Brain microvascular endothelial cell (primary cell): ENCODE measurements around the gene YJEFN3.

Experiments
- DNase-seq: peaks from one replicate; pipeline ENCODE4 v3.0.0-alpha.2; 2020
- H3K27ac ChIP-seq: fragments of 250-450 bp; sonication (Bioruptor Pico); 2 replicates; pipeline ENCODE4 v1.5.1; 2020; ENCODE audit warnings: mild to moderate bottlenecking, moderate library complexity
- H3K27me3 ChIP-seq: fragments of 250-450 bp; sonication (Bioruptor Pico); replicated peaks from 2 replicates; pipeline ENCODE4 v1.5.1; 2020; ENCODE audit warnings: mild to moderate bottlenecking
- H3K36me3 ChIP-seq: fragments of 250-450 bp; sonication (Bioruptor Pico); replicated peaks from 2 replicates; pipeline ENCODE4 v1.5.1; 2020; ENCODE audit warnings: mild to moderate bottlenecking
- H3K4me3 ChIP-seq: 2 replicates; pipeline ENCODE4 v1.5.1; 2011; ENCODE audit warnings: low read depth, mild to moderate bottlenecking, control low read depth, low read length, moderate library complexity
- in situ Hi-C: cut with HindIII; loops from 2 replicates; pipeline ENCODE4 v1.10.0; 2017; ENCODE audit warnings: low sequenced_read_pairs, low pct_ligation_motif_present
- TF ChIP-seq, protein P1 (sequence below): IDR thresholded peaks from 2 replicates; pipeline ENCODE4 v1.5.1; 2011; ENCODE audit warnings: low read depth, mild to moderate bottlenecking, moderate library complexity, low read length, control low read depth, inconsistent platforms; ENCODE audit errors: missing control alignments

Gene YJEFN3

DNA sequence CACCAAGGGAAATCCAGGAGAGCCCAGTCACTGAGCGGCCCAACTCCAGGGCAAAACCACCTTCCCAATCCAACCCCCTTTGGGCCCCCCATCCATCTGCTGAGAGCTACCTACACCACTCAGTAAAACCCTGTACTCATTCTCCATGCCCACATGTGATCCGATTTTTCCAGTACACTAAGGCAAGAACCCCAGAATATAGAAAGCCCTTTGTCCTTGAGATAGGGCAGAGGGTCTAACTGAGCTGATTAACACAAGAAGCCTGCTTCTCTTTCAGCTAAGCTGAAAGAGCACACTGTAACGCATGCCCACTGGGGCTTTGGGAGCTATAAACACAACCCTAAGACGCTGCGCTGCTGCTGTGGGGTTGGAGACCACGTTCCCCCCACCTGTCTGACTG lies 53.8 kb downstream of the YJEFN3 start:
- in situ Hi-C loops: no loop called here
- H3K27ac ChIP-seq: no peak overlapping the region
- TF ChIP-seq, protein P1, sequence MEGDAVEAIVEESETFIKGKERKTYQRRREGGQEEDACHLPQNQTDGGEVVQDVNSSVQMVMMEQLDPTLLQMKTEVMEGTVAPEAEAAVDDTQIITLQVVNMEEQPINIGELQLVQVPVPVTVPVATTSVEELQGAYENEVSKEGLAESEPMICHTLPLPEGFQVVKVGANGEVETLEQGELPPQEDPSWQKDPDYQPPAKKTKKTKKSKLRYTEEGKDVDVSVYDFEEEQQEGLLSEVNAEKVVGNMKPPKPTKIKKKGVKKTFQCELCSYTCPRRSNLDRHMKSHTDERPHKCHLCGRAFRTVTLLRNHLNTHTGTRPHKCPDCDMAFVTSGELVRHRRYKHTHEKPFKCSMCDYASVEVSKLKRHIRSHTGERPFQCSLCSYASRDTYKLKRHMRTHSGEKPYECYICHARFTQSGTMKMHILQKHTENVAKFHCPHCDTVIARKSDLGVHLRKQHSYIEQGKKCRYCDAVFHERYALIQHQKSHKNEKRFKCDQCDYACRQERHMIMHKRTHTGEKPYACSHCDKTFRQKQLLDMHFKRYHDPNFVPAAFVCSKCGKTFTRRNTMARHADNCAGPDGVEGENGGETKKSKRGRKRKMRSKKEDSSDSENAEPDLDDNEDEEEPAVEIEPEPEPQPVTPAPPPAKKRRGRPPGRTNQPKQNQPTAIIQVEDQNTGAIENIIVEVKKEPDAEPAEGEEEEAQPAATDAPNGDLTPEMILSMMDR: no peak
- no peak for DNase-seq
- H3K4me3 ChIP-seq: no peak overlapping the region
- no peaks in the 10 kb centered on the region for H3K36me3 ChIP-seq
- H3K27me3 ChIP-seq: no peaks in the 10 kb centered on the region

DNA sequence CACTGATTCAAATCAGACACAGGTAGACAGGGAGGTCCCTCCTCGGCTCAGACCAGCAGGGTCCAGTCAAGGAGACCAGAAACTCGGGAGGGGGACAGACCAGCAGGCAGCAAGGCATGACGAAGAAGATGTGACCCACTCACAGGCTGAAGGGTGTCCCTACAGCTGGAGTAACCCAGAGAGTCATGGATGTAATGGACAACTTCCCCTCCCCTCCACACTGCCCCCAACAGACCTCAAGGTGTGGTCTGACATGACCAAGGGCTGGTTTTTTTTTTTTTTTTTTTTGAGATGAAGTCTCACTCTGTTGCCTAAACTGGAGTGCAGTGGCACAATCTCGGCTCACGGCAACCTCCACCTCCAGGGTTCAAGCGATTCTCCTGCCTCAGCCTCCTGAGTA lies 55.6 kb downstream of the YJEFN3 start:
- Histone ChIP-seq H3K36me3 (no peaks in the 10 kb centered on the region), H3K4me3 (no peak overlapping the region), H3K27me3 (no peaks in the 10 kb centered on the region), H3K27ac (no peak overlapping the region)
- TF ChIP-seq, protein P1: no peak
- in situ Hi-C loops: no loop called here
- no peak for DNase-seq
